ENCODE results near the gene ANKRD28.

The ANKRD28 gene

DNA sequence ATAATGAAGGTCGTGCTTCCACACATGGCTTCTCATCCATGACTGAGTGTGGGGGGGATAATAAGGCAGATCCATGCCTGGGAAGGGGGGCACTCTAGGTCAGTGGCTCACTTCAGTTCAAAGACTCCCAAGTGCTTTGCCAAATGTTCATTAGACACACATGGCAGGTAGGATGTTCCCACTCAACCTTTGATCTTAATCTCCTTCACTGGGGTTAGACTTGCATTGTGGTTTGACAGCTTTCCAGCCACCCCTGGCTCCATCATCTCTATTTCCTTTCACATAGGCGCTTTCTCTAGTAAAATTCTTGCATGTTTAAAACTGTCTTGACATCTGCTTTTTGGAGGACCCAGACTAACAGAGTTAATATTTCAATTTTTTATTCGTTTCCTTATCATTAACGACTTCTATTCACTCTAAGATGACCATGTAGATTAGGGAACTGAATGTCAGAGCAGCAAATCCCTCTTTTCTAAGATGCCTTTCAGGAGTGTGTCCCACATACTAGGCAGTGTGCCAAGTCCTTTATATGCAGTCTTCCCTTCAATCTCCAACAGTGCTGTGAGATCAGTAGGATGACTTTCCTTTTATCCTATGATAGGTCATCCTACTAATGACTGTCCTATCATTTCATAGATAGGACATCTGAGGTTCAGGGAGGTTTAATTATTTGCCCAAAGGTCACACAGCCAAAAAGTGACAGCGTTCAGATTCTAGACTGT is 138.4 kb downstream of the ANKRD28 start:
- DNase-seq: no peak

GRCh38 chr3:15657016-15657415 is 140.8 kb downstream of the ANKRD28 start:
- no peak for DNase-seq

DNA sequence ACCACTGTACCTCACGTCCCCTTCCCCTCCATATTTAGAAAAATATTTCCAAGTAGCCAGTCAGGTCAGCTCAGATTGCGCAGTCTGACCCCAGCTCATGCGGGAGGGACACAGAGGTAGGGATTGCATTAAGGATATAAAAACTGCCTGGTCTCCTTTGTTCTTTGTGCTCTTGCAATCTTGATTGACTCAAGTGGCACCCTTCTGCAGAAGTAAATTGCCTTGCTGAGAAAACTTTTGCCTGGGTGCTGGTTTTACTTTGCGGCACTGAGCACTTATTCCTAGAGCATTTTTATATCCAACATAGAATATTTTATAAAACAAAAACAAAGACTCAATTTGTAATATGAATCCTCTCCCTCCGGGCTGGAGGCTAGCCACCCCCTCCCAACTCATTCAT is 141.4 kb downstream of the ANKRD28 start:
- DNase-seq: no peak

- DNase-seq: no peak
Measured at GRCh38 chr3:15654891-15655290, 142.9 kb downstream of the ANKRD28 start.

GRCh38 chr3:15654127-15654526 is 143.7 kb downstream of the ANKRD28 start:
- DNase-seq: no peak

GRCh38 chr3:15653321-15653720 is 144.5 kb downstream of the ANKRD28 start:
- no peak for DNase-seq

GRCh38 chr3:15651396-15651795 is 146.4 kb downstream of the ANKRD28 start:
- no peak for DNase-seq

DNA sequence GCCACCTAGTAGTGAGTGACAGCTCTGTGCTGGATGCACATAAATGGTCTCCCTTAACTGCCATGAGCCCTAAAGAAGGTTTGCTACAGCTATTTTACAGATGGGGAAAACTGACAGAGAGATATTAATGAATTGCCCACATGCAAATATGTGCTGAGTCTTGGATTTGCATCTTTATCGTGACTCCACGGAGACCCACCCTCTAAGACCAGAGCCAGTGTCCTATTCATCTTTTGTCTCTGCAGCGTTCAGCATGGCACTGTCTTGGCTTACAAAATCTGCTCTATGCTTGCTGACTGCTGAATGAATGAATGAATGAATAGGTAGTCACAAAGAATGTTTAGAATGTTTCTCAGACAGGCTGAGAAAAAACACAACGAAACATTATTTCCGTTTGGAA is 147.9 kb downstream of the ANKRD28 start:
- DNase-seq: no peak

DNA sequence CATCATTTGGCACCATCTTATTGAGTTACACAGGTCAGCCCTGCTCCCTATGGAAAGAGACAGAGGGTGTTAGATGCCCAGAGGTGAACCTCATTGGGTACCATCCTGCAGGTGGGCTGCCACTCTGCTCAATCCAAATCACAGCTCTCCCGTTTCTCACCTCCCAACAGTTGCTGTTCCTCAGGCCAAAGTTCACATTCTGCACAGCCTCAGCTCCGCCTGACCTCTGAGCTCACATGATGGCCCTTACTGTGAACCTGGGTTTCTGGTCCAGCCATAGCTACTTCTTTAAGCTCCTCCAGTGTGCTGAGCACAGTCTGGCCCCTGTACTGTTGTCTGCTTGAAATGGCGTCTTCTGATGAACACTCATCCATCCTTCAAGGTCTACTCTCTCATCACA is 148.4 kb downstream of the ANKRD28 start:
- DNase-seq: no peak

DNA sequence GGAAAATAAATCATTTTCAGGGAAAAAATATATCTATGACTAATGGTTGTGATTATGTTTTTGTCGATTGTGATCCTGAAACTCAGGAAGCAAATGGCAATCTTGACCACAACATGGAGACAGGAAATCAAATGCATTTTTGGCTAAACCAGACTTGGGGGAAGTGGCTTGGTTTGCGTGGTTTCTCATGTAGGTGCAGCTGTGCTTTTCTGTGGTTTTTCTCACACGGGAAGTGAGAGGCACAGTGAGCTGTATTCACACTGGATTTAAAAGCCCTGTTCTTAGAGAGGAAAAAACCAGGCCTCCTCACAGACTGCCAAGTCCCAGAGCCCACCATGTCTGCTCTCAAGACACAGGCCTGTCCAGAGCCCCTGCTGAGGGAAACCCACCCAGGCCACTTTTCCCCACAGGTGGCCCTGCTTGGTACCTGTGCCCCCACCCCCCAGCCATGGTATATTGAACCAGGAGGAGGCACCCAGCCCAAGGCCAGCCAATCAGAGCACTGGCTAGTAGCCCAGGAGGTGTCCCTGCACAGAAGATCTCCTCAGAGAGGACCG is 150.1 kb downstream of the ANKRD28 start:
- DNase-seq: peak; percentile 57

DNA sequence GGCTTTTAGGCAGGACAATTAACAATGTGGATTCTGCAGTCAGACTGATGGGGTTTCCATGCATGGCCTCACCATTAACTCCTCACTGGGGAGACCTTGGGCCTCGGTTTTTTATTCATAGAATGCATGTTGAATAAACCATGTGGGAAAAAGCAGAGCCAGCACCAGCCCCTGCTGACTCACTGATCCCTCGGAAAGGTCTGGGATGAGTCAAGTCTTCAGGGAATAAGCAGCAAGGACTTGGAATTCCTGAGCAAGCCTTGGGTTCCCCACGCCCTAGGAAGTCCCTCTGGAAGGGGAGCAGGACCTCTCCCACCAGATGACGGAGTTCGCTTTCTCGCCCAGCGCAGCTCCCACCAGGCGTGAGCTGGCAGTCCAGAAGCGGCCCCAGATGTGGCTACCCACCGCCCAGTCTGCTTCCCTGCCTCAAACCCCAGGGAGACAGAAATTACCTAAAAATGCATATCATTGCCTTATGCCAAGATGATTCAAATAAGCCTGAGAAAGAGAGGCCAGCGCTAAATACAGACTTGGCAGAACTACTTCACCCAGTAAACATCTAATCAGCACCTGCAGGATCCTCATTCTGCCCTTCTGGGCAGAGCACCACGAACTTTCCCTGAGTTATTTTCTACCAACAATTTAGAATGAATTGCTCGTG is 150.8 kb downstream of the ANKRD28 start:
- peak; percentile 81 for DNase-seq

DNA sequence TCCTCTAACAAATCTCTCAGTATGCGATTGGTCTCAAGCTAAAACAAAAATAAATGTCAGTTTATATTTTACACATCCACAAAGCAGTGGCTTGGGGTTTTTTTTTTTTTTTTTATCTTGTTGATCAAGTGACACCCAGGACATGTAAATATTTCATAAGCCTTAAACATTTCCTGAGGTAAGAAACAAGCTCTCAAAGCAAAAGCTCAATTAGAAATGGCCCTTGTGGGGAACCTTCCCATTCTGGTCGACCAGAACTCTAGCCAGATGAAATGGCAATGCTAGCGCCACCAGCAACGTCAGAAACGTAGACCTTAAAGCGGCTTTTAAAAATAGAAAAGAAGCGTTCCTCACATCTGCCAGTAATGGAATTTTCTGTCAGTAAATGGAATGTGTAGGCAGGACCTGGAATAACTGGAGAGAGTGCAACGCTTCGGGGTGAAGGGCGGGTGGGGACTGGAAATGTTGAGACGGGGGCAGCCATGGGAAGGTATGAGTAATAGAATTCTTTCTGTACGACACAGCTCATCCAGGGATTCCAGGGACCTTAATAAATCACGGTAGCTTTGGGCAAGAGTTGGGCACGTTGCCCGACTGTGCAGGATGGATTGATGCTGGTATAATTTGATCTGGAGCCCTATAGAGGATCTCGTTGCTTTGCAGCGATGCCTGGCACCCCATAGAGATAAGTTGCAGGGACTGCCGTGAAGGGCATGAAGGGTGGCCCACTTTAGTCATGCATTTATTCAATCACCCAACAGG is 151.9 kb downstream of the ANKRD28 start:
- DNase-seq: peak; percentile 87

DNA sequence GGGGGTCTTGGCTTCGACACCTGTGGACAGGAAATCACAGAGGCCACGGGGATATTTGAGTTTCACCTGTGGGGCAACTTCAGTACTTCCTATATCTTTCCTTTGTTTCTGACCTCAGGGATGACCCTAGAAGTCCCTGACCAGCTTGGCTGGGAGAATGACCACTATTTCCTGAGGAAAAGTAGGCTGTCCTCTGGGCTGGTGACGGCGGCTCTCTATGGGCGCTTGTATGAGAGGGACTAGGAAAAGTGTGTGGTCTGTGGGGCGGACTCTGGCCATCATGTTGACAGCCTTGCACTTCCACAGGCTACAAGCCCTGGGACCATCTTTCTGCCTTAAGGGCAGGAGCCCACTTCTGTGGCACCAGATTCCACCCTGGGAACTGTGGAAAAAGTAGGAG is 152.5 kb downstream of the ANKRD28 start:
- no peak for DNase-seq

GRCh38 chr3:15638891-15639262 is 158.9 kb downstream of the ANKRD28 start:
- no peak for DNase-seq

DNA sequence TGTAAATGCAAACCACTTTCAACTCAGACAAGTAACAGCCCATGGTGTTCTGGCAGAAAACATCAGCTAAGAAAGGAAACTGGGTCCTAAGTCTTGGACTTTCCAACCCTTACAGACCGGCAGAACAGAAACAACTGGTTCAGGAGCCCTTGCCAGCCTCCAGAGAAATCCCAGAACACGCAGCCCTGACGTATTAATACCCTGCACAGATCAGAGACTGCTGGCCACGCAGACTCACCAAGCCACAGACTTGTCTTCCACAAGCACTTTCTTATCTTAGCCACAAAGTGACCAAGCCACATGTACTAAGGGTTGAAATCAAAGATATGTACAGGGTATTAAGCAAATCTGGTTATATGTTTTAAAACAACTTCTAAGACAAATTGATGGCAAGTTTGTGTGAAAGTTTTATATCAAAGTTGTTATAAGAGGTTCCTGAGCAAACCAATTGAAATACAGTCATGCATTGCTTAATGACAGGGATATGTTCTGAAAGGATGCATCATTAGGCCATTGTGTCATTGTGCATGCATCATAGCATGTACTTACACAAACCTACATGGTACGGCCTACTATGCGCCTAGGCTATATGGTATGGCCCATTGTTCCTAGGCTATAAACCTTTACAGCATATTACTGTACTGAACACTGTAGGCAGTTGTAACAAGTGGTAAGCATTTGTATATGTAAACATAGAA is 159.4 kb downstream of the ANKRD28 start:
- no peak for DNase-seq

- DNase-seq: no peak
Measured at GRCh38 chr3:15637131-15637951, 160.4 kb downstream of the ANKRD28 start.

GRCh38 chr3:15636028-15636709 is 161.6 kb downstream of the ANKRD28 start:
- DNase-seq: no peak

DNA sequence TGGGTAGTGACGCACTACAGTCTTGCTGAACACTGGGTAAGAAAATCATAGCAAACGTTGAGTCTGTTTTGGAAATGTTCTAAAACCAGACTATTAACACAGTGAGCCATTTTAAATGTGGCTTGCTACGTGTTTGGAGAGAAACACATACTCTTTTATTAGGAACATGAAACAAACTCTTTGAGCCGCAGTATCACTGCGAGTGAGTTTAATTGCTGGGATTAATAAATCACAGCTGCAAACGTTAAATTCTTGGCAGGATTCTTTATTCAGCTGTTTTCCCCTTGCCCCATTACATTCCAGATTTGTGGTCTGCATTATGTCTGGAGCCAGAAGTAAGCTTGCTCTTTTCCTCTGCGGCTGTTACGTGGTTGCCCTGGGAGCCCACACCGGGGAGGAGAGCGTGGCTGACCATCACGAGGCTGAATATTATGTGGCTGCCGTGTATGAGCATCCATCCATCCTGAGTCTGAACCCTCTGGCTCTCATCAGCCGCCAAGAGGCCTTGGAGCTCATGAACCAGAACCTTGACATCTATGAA is 162.6 kb downstream of the ANKRD28 start:
- DNase-seq: peak; percentile 82

GRCh38 chr3:15634671-15635070 is 163.1 kb downstream of the ANKRD28 start:
- DNase-seq: no peak

DNA sequence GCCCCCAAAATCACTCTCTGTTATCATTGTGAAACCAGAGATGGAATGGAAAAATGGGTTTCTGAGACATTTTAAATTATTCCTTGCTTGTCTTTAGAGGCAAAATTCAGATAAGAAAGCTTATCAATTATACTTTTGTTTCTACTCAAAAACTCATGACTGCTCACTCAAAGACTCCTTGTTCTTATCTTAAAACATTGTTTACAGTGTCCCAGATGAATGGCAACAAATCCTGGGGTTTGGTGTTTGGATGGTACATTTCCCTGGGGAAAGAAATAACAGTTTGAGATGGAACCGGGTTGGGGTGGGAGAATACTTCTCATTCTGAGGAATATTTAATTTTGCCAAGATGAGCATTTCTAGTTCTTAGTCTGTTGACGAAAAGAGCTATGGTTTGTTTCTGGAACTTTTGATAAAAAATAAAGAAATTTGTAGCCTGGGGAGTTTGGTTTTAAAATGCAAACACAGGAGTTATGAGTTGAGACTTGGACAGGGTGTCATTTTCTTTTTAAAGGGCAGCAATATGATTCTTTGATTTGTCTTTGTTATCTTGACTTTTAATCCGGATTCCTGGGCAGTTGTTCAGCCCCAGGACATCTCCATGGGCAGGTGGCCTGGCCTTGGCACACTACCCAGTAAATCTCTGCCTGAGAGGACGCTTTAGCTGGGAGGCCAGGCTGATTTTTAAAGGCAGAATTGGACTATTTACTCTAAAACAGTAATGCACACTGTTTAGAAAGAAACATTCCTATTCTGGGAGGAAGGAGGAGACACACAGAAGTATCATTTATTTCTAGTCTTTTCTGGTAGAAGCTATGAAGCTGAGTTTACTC is 163.8 kb downstream of the ANKRD28 start:
- peak; percentile 50 for DNase-seq

All from left hindlimb (tissue), 1 donor.